Measurements from ENCODE around the gene HIPK4.

DNA sequence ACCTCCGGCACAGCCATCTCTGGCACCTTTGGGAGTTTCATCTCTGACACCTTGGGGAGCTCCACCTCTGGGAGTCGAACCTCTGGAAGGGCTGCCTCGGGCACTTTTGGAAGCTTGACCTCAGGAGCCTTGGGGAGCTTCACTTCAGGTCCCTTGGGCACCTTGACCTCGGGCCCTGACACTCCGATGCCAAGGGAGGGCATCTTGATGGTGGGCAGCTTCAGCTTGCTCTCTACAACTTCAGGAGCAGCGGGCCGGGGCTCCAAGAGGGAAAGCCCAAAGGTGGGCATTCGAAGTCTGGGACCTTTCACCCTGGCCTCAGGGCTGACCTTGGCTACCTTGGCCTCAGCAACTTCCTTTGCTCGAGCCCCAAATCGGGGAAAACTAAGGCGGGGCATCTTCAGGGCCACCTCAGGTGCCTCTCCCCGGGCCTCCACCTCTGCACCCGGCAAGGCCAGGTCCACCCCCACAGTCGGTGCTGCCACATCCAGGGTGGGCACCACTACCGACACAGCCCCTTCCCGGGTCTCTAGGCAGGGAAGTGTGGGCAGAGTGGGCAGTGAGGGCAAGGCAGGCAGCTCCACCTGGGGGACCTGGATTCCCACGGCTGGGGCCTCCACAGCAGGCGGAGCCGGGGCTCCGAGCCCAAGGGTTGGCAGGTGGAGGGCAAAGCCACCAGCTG is 7.0 kb upstream of the HIPK4 start:
- TF ChIP-seq EZH2 (IDR thresholded peaks at IDR 0.05) (no peak), EZH2phosphoT487 (IDR thresholded peaks at IDR 0.05) (no peak)
- TF ChIP-seq, protein P1, sequence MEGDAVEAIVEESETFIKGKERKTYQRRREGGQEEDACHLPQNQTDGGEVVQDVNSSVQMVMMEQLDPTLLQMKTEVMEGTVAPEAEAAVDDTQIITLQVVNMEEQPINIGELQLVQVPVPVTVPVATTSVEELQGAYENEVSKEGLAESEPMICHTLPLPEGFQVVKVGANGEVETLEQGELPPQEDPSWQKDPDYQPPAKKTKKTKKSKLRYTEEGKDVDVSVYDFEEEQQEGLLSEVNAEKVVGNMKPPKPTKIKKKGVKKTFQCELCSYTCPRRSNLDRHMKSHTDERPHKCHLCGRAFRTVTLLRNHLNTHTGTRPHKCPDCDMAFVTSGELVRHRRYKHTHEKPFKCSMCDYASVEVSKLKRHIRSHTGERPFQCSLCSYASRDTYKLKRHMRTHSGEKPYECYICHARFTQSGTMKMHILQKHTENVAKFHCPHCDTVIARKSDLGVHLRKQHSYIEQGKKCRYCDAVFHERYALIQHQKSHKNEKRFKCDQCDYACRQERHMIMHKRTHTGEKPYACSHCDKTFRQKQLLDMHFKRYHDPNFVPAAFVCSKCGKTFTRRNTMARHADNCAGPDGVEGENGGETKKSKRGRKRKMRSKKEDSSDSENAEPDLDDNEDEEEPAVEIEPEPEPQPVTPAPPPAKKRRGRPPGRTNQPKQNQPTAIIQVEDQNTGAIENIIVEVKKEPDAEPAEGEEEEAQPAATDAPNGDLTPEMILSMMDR (IDR thresholded peaks at IDR 0.05): no peak

All from neural progenitor cell (in vitro differentiated cells).